Measurements from ENCODE around the gene SLC12A5.

- TF ChIP-seq CTCF (conservative IDR thresholded peaks at IDR 0.05; ENCODE audit: low read length) (no peak), EZH2phosphoT487 (IDR thresholded peaks at IDR 0.05; ENCODE audit: borderline replicate concordance, low read depth, low read length) (no peak)
These were observed 15.9 kb downstream of the SLC12A5 start for GRCh38 chr20:46044896-46045295.
